Measurements from ENCODE around the gene STIM1. TPM values are rescaled to one million over a fixed set of nuclear protein-coding genes. Genes with fewer than 3 reads are reported as not detected.

Gene STIM1
- total RNA-seq, 1 experiment from 2014 or later, result 15.2 TPM

DNA sequence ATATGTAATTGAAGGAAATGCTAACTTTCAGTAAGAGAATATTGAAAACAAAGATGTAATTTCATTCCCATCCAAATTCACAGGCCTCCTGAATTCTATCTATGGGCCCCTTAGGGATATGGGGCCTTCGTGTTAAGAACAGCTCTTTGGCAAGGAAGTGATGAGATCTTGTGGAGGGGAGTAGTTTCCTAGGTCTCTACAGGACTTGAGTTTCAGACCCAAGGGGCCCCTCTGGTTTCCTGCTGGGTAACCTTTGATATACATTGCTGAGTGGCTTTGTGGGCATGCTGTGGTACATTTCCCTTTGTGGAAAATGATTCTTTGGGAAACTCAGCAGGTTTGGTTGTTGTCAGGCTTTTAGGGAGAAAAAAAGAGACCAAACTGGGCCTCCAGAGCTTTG is 6.2 kb downstream of the STIM1 start:
- Histone ChIP-seq H2BK5ac (ENCODE audit: insufficient read length, low read length) (no peak overlapping the region), H4K20me1 (ENCODE audit: control insufficient read depth, insufficient read depth, insufficient read length) (no peaks in the 10 kb centered on the region), H4K5ac (ENCODE audit: insufficient read length, low read depth, low read length) (no peak overlapping the region), H3K14ac (ENCODE audit: insufficient read depth, low read length) (no peak overlapping the region), H2AK5ac (ENCODE audit: insufficient read length, low read length) (no peak overlapping the region), H3K9ac (ENCODE audit: extremely low read depth, insufficient read length, low read length) (no peak overlapping the region), H3K9me3 (ENCODE audit: control insufficient read depth, low read depth, low read length) (no peaks in the 10 kb centered on the region), H3K79me2 (ENCODE audit: insufficient read depth, low read length) (no peaks in the 10 kb centered on the region), H3K27me3 (ENCODE audit: insufficient read depth, low read length) (no peaks in the 10 kb centered on the region; the same call in 1 of the 2 replicates), H3K56ac (ENCODE audit: insufficient read length, low read depth, low read length) (no peak overlapping the region), H4K8ac (replicated peaks; ENCODE audit: insufficient read length, low read depth, low read length) (no peak overlapping the region), H3K4me1 (ENCODE audit: insufficient read depth, low read length) (peaks cover 9% of the 10 kb centered on the region), H2BK120ac (ENCODE audit: low read depth, low read length, poor library complexity, severe bottlenecking) (no peak overlapping the region), H4K91ac (ENCODE audit: insufficient read length, low read depth, low read length) (no peak overlapping the region), H3K79me1 (ENCODE audit: insufficient read depth, low read depth, low read length, poor library complexity, severe bottlenecking) (no peaks in the 10 kb centered on the region), H2BK12ac (ENCODE audit: insufficient read length, low read depth, low read length) (no peak overlapping the region), H3K23me2 (ENCODE audit: insufficient read length, low read depth, low read length, poor library complexity, severe bottlenecking) (no peaks in the 10 kb centered on the region), H3K23ac (ENCODE audit: insufficient read length, low read depth, low read length) (no peak overlapping the region), H3T11ph (ENCODE audit: low read length) (no peak overlapping the region), H2BK20ac (ENCODE audit: low read depth, low read length, poor library complexity, severe bottlenecking) (no peak overlapping the region), H2BK15ac (ENCODE audit: low read depth, low read length) (no peak overlapping the region), H3K4ac (ENCODE audit: low read depth, low read length) (no peak overlapping the region), H3K18ac (ENCODE audit: insufficient read length, low read depth, low read length) (no peak overlapping the region), H3K4me2 (ENCODE audit: insufficient read depth, insufficient read length, low read length) (no peak overlapping the region), H2AFZ (ENCODE audit: low read length) (no peak overlapping the region), H3K27ac (ENCODE audit: insufficient read length, low read depth, low read length) (no peak overlapping the region)
- no peak for DNase-seq
- no CpG with 5 or more reads among the region's 1 CpG for WGBS (ENCODE audit: extremely low coverage, insufficient read length, low lambda C conversion rate)
- peaks cover 46 to 58% of the 10 kb centered on the region in 2 experiments for H3K4me1 Mint-ChIP-seq
- H3K36me3 Mint-ChIP-seq (ENCODE audit: insufficient read depth in 1 of 3, low read depth in 3 of 3), result peaks cover 0 to 4% (median 0%) of the 10 kb centered on the region in 3 experiments; a peak in 1 of 7 replicates
- peak overlapping the region in 1 of 2 experiments; percentile 56; a peak in 2 of 5 replicates for H3K4me3 Mint-ChIP-seq
- H3K9me3 Mint-ChIP-seq, result no peaks in the 10 kb centered on the region
- H3K27ac Mint-ChIP-seq, result no peak overlapping the region
- TF ChIP-seq, protein P1, sequence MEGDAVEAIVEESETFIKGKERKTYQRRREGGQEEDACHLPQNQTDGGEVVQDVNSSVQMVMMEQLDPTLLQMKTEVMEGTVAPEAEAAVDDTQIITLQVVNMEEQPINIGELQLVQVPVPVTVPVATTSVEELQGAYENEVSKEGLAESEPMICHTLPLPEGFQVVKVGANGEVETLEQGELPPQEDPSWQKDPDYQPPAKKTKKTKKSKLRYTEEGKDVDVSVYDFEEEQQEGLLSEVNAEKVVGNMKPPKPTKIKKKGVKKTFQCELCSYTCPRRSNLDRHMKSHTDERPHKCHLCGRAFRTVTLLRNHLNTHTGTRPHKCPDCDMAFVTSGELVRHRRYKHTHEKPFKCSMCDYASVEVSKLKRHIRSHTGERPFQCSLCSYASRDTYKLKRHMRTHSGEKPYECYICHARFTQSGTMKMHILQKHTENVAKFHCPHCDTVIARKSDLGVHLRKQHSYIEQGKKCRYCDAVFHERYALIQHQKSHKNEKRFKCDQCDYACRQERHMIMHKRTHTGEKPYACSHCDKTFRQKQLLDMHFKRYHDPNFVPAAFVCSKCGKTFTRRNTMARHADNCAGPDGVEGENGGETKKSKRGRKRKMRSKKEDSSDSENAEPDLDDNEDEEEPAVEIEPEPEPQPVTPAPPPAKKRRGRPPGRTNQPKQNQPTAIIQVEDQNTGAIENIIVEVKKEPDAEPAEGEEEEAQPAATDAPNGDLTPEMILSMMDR (conservative IDR thresholded peaks at IDR 0.05), result no peak
- peaks cover 24% of the 10 kb centered on the region for H3K27me3 Mint-ChIP-seq (ENCODE audit: low read depth)

All from H9 (cell line).